Astrocyte of the cerebellum (primary cell): ENCODE results near the gene NTM.

ENCODE experiments used
- DNase-seq: peaks from one replicate; pipeline ENCODE4 v3.0.0-alpha.2; 2011; ENCODE audit warnings: low read depth
- H3K4me3 ChIP-seq: 2 replicates; pipeline ENCODE4 v1.5.1; 2011; ENCODE audit warnings: mild to moderate bottlenecking, low read depth, low read length, moderate library complexity
- CTCF ChIP-seq: IDR thresholded peaks from 2 replicates; pipeline ENCODE4 v1.5.1; 2012; ENCODE audit warnings: low read length, low read depth, moderate library complexity, mild to moderate bottlenecking; ENCODE audit errors: missing control alignments
- in situ Hi-C: cut with HindIII; loops from 2 replicates; pipeline ENCODE4 v1.10.0; 2017; ENCODE audit warnings: low sequenced_read_pairs

NTM gene

GRCh38 chr11:131579932-131580387, 209.5 kb downstream of the NTM start:
- TF ChIP-seq CTCF = peak; percentile 87
- DNase-seq = peak; percentile 45
- no peak overlapping the region for H3K4me3 ChIP-seq
- in situ Hi-C loops = no loop called here

GRCh38 chr11:131580476-131580875, 210.1 kb downstream of the NTM start:
- DNase-seq = no peak
- no peak overlapping the region for H3K4me3 ChIP-seq
- no peak for TF ChIP-seq CTCF
- in situ Hi-C loops = no loop called here

- no peak for DNase-seq
- no peak overlapping the region for H3K4me3 ChIP-seq
- in situ Hi-C loops = no loop called here
- TF ChIP-seq CTCF = no peak
These were observed 210.6 kb downstream of the NTM start for GRCh38 chr11:131581046-131581445.

GRCh38 chr11:131582021-131582525, 211.7 kb downstream of the NTM start:
- no peak for TF ChIP-seq CTCF

GRCh38 chr11:131583421-131583820, 213.0 kb downstream of the NTM start:
- no peak for TF ChIP-seq CTCF
- DNase-seq = no peak
- H3K4me3 ChIP-seq = no peak overlapping the region
- in situ Hi-C loops = no loop called here

More at GRCh38 chr11:131582021-131582525, 211.7 kb downstream of the NTM start:
- no peak for DNase-seq
- no peak overlapping the region for H3K4me3 ChIP-seq
- in situ Hi-C loops = no loop called here

- DNase-seq = no peak
- no peak overlapping the region for H3K4me3 ChIP-seq
- in situ Hi-C loops = no loop called here
- no peak for TF ChIP-seq CTCF
These were observed 213.5 kb downstream of the NTM start for GRCh38 chr11:131583938-131584337.
